Left cardiac atrium (tissue), 4 donors: ENCODE data around the gene MVB12B. TPM values are rescaled to one million over a fixed set of nuclear protein-coding genes. Genes with fewer than 3 reads are reported as not detected.

Experiments
- ATAC-seq, 2 donors: fragments of 200-7000 bp; cut with Tn5 transposase; one replicate each; pipeline ENCODE4 v1.9.1; 2020; ENCODE audit warnings: mild to moderate bottlenecking in 2 of 2, moderate library complexity in 2 of 2
- DNase-seq: peaks from one replicate; pipeline ENCODE4 v3.0.0-alpha.2; 2020
- intact Hi-C, 2 donors: fragments of 100-400 bp; cut with DNase I; formaldehyde crosslinking; loops; one replicate each; pipeline versions ENCODE4 v1.14.1 to v1.15.1; 2022 to 2023
- total RNA-seq, 2 donors: library from RNA; stranded (reverse); fragmentation: NEBNext Ultra II Directional; extraction: Animal tissue kit (Norgen Biotek cat#: 25700); gene quantifications; one replicate each; pipeline ENCODE4 v1.2.1, GENCODE V29; 2021
- donor health status: DM: no; HTN: yes; CAD: no.
- donor health status: DM: no; HTN: yes; CAD: no; lungs with severe emphysema.
- donor health status: DM: yes; HTN: yes; CAD: no.
- donor health status: Dilated cardiomyopathy.

The MVB12B gene
- total RNA-seq, 2 donors from 2014 or later, result 9.7 to 12.3 TPM

DNA sequence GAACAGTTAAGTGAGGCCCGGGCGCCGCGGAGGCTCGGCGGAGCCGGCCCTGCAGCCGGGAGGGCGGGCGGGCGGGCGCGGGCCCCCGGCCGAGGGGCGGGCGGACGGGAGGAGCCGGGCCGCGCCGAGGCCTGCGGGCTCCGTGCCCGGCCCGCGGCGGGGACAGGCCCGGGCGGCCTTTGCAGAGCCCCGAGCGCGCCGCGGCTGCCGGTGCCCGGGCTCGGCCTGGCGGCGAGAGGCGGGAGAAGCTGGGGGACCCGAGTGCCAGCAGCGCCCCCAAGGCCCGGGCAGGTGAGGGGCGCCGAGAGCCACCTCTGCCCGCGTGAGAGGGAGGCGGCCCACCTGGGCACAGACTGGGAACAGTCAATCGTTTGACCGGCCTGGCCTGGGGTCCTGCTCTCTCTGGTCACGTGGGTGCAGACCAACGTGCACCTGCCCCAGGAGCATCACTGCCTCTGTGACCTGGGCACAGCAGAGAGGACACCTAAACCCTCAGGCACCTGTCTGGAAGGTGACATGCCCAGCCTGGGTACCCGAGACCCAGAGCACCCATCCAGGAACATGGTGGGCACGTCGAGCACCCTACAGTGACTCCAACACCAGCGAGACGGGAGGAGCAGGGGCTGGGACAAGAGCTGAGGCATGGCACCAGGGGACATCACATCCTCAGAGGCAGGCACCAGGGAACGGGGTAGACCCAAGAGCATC is 531 bp downstream of the MVB12B start:
- ATAC-seq (peak; percentile 69 to 81), DNase-seq (no peak)
- intact Hi-C loops, result no loop called here

DNA sequence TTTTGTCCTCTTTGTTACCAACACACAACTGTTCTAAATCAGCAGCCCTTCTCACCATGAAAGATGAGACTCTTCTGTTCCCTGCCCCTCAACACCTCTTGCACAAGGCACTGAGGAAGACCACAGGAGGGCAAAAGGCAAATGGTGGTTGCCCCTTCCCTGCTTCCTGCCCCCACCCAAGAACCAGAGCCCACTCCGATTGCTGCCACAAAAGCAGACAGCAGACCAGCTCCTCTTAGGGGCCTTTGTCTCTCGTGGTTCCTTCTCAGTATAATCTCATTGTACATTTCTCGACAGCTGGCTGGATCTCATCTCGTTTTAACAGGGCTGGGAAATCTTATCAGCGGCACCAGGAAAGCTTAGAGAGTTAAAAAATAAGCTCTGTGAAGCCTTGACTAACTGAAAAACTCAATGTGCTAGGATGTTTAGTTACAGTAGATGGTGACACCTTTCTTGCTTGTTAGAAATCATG is 1.1 kb downstream of the MVB12B start:
- DNase-seq, result no peak
- intact Hi-C loops, result no loop called here
- ATAC-seq, result peak in 1 of 2 donors; percentile 1

DNA sequence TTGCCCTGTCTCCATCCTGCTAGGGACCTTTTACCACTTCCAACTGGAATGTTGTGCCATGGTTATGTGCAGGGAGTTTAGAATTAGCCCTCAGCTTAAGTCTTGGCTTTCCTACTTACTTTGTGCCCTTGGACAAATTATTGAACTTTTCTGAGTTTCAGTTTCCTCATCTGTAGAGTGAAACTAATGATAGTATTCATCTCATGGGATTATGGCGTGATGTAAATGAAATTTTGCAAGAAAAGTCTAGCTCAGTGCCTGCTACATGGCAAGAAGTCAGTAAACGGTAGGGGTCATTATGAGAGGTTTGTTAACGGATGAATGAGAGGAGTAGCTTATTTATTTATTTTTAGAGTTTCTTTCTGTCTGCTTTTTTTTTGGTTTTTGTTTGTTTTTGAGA is 1.8 kb downstream of the MVB12B start:
- DNase-seq, result no peak
- intact Hi-C loops, result no loop called here
- no peak for ATAC-seq

DNA sequence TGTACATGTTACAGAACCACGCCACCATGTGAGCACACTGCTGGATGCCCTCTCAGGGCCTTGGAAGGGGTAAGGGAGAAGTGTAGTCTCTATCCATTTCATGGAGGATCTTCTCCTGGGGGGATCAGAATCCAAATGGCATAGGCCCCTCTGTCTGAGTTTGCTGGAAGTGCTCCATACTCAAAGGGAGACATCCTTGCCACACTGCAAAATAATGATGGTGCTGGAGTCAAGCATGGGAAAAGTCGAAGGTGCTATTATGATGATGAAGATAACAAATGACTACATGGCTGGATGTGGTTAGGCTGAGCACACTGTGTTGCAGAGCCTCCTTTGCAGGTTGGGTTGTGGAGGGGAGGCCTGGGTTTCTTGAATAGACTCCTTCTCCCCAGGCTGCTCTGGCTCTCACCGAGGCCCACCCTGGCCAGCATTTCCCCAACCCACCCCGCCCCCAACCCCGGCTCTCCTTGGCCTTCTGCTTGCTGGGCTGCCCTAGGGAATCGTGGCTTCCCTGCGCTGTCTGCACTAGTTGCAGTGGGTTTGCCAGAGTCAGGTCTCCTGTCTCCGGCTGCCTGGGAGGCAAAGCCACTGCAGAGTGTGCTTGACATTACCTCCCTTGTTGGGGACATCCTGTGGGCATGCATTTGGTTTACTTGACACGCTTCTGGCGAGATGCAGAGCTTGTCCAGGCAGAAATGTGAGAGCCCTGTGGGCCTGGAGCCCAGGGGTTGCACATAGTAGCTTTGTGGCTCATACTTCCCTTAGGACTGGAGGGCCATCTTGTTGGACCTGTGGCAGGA is 3.0 kb downstream of the MVB12B start:
- intact Hi-C loops, result no loop called here
- ATAC-seq (no peak), DNase-seq (no peak)

DNA sequence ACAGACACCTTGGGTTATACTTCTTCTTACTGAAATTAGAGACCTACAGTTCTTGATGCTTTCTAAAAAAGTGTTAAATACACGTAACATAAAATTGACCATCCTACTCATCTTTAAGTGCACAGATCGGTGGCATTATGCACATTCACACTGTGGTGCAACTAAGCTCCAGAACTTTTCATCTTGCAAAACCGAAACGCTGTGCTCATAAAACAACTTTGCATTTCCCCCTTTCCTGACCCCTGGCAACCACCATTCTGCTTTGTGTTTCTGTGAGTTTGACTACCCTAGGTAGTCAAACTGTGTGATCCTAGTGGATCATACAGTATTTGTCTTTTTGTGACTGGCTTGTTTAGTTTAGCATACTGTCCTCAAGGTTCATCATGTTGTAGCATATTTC is 3.9 kb downstream of the MVB12B start:
- DNase-seq (no peak), ATAC-seq (no peak)
- intact Hi-C loops, result no loop called here

DNA sequence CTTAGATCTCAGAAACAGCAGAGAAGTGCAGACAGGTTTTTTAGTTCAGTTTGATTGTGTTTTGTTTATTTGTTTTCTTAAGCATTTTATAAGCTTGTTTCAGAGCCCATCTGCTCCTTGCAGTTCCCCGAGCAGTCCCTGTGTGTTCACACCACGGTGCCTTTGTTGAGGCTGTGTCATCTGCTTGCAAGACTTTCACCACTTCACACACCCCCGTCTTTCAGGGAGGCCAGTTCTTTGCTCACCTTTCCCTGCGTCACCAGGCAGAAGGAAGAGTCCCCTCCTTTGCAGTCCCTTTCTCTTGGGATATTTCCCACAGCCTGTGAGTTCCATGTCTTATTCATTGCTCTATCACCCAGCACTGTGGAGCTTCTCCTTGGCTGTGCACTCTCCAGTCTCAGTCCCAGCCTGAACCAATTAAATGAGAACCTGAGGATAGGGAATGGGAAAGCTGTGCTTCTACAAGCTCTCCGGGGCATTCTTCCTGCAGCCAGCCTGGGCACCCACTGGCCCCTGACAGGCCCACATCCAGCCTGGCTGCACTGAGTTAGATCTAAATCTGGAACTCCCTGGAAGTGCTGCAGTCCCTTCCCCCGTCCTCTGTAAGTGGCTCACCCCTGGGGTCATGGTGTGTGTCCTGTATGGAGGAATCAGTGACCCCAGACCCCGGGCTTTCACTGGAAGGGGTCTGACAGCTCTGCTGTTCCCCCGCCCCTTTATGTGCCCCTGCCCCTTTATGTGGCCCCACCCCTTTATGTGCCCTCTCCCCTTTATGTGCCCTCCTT is 5.5 kb downstream of the MVB12B start:
- intact Hi-C loops, result no loop called here
- no peak for ATAC-seq
- no peak for DNase-seq

DNA sequence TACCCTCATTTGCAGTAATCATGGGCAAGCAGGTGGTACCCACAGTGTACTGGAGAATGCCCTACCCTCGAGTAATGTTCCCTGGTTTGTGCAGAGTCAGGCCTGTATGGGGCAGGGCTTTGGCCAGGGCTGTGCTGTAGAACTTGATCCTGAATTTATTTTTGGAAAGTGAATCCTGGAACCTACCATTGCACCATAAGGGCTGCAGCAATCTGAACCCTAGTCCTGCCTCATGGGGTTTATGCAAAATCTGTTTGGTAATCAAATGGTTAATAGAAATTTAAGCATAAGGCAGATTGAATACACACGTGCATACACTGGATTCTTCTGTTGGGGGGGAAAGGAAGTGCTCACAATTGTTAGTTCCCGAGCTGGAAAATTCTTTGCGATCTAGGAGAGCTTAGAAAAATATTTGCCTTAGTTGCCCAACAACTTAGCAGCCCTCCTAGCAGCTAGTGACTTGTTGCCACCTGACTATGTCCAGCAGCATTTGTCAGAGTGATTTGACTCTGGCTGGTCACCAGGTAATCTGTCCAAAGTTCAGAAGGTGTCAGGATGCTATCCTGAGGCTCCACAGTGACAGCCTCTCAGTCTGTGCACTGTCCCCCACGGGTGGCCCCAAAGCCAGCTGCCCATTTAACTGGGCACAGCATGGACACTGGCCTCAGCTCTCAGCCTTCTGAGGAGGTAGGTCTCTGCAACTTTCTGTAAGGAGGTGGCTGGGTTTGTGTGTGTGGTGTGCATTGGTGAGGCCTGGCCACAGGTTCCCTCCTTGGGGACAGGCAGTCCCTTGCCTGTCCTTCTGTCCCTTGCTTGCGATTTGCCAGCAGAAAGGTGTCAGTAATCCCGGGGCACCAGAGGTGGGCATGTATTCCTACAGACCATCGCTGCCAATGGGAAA is 8.3 kb downstream of the MVB12B start:
- ATAC-seq (peak; percentile 34 to 54), DNase-seq (no peak)
- intact Hi-C loops, result no loop called here

DNA sequence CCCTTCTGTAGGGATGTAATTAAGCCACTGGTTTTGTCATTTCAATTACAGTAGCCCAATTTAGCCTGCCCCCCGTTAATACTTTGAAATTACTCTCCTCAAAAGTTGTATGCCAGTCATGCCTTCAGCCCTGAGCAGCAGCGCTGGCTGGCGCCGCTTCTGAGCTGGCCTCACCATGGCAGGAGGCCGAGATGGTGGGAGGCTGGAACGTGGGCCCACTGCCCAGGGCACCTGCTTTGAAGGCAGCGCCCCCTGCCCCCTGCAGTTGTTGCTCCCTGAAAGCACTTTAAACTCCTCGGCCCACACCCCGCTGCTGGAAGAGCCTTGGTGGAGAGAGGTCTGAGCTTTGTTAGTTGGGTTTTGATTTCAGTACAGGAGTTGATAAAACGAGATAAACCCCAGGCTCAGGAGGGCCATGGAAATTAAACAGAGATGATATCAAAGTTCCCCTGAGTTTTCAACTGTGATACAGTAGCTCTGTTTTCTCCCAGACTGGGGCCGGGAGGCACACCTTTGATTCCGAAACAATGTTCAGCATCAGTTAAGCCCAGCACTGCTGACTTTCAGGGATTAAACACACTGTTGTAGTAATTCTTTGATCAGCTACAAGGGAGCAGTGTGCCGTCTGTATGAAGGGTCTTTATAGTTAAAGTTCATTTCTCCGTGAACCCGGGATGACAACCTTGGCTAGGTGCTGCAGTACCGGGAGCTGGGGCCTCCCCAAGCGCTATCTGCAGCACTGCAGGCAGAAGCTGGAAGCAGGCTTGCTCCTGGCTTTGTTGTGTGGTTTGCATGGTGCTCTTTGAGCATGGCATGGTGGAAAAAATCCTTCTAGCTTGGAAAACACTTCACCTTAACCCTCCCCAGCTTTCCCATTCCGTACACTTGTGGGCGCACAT is 9.5 kb downstream of the MVB12B start:
- intact Hi-C loops, result no loop called here
- DNase-seq, result no peak
- no peak for ATAC-seq

DNA sequence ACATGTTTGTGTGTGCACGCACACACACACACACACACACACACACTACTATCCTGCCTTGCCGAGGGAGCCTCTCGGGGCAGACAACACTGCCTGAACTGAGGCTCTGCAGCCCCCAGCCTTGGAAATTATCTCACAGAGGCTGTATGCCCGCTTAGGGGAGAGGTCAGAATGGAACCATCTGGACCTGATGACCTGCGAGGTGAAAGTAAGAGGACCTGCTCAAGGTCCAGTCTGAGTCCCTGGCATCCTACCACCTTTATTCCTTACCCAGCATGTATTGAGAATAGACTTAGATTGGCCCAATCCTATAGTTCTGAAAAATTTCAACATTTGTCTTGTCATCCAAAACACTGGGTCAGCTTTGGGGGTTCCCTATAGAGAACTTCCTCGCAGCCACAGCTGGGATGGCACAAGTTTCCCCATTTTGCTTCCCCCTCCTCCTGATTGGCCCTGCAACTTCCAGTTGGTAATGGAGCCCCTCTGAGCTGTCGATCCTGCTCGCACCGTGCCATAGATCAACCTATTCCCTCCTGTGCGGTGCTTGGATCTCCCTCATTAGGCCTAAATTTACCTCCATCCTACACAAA is 10.2 kb downstream of the MVB12B start:
- ATAC-seq (peak in 1 of 2 donors; percentile 16), DNase-seq (no peak)
- intact Hi-C loops, result no loop called here

DNA sequence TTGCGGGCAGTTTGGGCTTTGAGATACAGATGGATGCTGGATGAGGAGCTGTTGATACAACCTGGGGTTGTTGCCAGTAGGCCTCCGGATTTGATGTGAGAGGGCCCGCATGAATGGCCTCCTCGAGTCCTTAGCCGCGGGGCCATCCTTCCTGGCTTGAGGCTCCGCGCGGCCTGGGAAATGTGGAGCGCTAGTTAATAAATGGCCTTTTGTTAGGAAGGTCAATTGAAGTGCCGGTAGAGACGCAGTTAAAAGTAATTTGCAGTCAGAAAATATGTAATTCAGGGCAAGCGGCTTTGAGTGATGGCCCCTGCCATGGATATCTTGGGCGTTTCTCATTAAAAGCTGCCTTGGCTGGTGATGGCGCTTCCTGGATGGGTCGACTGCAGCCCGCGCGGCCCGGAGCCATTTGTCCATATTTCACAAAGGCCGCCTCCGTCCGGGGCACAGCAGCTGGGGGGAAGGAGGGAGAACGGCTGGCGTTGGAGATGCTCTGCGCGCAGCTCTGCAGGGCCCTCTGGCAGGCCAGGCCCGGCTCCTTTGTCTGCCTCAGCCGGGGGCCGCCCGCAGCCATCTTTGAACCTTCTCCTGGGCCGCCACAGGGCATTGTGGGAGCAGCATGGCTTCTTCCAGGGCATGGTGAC is 11.2 kb downstream of the MVB12B start:
- no peak for DNase-seq
- intact Hi-C loops, result no loop called here
- no peak for ATAC-seq

DNA sequence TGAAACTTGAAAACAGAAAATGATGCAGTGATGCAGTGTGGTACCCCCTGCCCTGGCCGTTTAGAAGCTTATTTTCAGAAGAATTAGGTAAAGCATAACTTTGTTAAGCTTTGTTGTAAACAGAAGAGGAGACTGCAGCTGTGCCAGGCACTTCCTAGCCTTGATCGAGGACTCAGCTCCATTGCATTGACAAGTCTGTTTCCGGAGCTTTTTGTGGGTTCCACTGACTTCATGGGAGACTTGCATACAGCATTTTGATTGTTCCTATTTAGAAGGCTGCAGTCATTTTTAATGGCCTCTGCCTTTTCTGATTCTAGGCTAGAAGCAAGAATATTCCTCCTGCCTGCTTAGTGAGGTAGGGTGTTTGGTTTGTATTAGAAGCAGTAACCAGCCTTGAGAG is 12.3 kb downstream of the MVB12B start:
- ATAC-seq, result no peak
- DNase-seq, result no peak
- intact Hi-C loops, result no loop called here

DNA sequence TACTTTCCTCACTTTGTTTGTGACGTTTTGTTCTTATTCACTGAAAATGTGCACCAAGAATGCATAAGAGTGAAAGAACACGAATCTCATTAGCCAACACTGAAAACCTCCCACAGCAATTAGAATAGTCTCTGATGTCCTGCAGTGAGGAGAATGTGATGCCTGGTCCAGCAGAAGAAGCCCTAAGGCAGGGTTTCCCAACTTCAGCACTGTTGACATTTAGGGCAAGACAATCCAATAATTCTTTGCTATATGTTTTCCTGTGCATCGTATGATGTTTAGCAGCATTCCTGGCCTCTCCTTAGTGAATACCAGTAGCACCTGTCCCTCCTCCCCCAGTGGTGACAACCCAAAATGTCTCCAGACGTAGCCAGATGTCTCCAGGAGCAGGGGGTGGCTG is 14.8 kb downstream of the MVB12B start:
- no peak for DNase-seq
- intact Hi-C loops, result no loop called here
- no peak for ATAC-seq

DNA sequence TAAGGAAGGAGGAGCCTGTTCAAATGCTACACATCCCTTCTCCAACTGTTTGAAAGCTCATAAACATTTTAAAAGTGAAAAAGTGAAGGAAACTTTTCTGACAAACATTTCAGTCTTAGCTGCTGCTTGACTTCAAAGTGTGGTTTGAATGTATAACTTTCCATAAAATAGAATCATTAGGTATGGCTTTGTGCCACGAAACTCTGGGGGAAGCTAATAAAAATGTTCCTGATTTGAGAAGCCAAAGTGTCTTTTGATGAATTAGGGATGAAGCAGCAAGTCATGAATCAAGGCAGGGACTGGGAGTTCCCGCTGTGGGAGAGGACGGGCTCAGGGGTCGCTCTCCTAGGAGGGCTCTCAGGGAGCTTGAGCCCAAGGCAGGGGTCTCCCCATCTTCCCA is 15.3 kb downstream of the MVB12B start:
- ATAC-seq (no peak), DNase-seq (no peak)
- intact Hi-C loops, result no loop called here

DNA sequence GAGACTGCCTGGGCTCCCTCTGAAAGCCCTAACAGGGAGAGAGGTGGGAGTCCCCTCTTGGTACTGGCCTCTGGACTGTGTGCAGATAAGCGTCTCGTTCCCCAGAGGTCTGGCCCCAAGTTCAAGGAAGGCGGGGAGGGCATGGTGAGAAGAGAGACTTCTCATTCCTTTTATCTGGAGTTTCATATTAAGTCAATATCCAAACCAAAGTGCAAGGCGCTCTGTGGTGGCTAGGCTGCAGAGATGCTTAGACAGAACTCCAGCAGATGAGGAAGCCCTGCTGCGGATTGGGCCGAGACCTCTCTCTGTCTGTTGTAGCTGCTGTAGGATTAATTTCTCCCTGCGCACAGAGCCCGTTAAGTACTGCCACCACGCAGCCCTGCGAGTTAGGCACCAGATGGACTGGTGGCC is 16.0 kb downstream of the MVB12B start:
- ATAC-seq (no peak), DNase-seq (no peak)
- intact Hi-C loops, result no loop called here

DNA sequence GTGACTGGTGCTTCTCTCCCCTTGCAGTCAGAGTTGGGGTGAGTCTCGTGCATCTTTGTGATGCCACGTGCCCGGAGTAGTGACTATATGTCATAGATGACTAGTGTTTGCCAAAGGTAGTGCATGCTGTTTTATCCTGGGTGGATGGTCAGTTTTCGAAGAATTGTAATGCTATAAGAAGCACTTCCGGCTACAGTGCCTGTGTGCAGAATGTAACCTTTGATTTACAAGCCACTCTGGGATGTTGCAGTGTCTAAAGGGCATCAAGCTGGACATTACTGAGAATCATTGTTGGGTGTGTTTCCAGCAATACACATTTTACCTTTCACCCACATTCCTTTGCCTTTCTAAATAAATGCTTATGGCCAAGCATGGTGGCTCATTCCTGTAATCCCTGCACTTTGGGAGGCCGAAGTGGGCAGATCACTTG is 16.7 kb downstream of the MVB12B start:
- intact Hi-C loops, result no loop called here
- ATAC-seq (no peak), DNase-seq (no peak)

DNA sequence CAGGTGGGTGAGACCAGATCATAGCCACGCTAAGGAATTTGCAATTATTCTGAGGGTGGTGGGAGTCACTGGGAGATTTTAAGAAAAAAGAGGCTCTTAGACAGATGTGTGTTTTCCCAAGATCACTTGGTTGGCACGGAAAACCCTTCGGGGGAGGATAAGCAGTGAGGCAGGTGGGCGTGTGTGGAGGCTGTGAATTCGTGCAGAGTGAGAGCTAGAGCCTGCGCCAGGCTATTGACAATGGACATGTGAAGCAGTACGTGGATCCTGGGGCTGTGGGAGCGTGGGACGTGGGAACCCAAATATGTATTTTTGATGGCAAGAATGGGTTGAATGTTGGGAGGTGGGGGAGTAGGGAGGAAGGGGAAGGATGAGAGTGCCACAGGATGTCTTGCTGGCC is 19.4 kb downstream of the MVB12B start:
- DNase-seq (no peak), ATAC-seq (no peak)
- intact Hi-C loops, result no loop called here

DNA sequence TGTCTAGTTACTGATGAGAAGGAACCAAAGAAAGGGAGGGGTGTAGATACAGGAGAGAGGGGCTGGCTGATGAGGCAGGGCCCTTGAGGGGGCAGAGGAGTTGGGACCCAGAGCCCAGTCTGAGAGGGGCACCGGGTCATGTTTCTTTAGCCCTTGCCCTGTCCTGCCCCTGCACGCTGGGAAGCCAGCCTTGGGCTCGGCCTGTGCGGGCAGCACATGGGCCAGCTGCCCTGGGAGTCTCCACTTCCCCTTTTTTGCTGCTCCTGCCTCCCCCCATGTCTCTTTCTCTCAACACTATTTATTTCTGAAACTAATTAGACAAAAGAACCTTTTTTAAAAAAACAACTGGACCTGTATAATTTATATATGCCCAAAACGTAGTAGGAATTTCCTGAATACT is 20.5 kb downstream of the MVB12B start:
- intact Hi-C loops, result no loop called here
- DNase-seq (no peak), ATAC-seq (peak; percentile 63 to 72)
